CD1c-positive myeloid dendritic cell (primary cell): ENCODE measurements around the gene CFDP1.

Experiments
- DNase-seq: peaks from one replicate; pipeline ENCODE4 v3.0.0-alpha.2; 2016; ENCODE audit errors: extremely low spot score

Gene CFDP1

GRCh38 chr16:75432828-75433731 lies at the start of gene CFDP1:
CFDP1 (minus strand) TSS chr16:75433503; CDS start chr16:75433352, 151 bp downstream.
- DNase-seq = peak; percentile 98

- DNase-seq = no peak
These were observed 49.3 kb upstream of the CFDP1 start for GRCh38 chr16:75482434-75483205.

DNA sequence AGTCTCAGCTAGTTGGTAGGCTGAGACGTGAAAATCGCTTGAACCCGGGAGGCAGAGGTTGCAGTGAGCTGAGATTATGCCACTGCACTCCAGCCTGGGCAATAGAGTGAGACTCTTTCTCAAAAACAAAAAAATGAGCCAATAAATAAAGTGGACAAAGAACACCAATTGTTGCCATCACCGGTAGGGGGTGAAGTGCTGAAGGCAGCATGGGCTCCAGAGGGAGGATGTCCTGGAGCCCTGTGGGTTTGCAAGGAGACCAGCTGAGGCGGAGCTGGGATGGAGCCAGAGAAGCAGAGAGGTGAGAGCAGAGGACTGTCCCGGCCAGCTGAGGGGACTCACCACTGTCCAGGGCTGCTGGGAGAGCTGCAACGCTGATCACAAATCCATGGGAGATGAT lies 48.2 kb upstream of the CFDP1 start:
- no peak for DNase-seq

DNA sequence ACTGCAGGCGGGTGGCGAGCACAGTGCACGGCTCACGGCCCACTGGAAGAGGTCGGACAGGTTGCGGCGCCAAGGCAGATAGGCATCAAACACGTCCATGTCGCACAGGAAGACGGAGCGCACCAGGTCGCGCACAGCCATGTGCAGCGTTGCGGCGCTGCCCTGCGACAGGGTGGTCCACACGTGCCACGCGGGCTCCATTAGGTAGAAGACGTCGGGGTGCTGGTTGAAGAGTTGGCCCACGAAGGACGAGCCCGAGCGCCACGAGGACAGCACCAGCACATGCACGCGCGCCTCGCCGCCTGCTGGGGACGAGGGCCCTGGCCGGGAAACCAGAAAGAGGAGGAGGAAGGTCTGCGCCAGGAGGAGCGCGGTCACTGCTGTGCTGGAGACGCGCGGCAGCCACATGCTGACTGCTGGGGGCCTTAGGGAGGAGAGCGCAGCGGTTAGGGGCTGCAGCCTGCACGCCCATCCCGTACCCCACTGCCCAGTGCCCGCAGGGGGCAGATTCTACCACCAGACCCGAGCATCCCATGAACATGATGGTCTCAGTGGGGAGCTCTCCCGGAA lies 46.2 kb upstream of the CFDP1 start:
- DNase-seq = no peak

DNA sequence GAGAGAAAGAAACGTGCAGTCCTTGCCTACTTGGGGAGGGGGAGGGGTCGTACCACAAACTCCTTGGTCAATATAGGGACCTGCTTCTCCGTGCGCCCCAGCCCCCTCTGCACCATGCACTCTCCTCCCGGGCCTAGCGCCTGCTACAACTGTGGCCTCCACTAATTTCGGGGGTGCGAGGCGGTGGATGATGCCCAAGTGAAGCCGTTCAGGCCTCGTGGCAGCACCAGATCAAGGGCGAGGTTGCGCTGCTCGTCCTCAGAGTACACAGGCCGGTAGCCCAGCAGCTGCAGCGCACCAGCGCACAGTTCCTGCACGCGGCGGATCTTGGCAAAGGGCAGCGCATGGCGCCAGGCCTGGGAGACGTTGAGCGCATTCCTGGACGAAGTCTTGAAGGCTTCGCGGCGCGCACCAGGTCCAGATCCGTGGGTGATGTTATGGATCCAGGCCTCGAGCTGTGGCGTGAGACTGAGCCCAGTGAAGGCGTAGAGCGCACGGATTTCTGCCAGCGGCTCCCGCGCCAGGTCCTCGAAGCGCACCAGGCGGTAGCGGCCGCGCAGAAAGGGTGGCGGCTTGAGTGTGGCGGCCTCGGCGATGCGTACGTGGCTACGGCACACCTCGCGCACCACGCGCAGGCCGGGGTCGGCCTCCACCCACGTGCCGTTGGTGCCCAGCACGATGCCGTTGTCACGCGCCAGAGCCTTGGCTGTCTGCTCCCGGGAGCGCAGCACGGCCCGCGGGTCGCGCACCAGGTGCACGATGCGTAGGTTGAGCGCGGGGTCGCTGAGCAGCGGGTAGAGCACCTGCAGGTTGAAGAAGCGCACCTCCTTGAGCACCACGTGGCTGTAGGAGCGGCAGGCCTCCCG lies 45.4 kb upstream of the CFDP1 start:
- no peak for DNase-seq

DNA sequence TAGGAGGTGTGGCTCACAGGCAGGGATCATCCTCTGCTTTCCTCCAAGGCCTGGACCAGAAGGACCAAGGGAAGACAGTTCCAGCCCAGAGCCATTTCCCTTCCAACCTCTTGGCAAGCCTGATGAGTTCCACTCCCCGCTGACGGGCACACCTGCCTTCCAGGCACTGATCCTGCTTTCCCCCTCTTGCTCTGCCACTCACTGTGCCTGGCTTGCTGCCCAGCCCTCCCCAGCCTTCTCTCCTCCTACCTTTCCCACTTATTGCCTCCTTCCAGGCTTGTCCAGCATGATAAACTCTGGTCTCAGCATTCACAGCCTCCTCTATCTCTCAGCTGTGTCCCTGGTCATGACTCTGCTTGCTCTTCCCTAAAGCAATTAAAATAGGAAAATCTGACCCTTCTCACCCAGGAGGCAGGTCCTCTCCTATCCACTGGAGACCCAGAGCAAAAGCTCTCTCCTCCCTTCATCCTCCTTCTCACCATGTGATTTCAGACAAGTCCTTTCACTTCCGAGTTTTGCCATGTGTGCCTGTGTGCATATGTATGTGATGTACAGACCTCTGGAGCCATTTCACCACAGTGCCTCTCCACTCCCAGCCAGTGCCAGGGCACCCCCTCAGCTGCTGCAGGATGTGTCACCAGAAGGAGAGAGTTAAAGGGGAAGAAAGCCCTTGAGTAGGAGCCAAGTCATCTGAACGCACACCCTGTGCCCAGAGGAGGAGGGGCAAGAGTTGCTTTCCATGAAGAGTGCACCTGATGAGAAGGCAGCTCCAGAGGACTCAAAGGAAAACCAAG lies 44.6 kb upstream of the CFDP1 start:
- DNase-seq = peak; percentile 61

DNA sequence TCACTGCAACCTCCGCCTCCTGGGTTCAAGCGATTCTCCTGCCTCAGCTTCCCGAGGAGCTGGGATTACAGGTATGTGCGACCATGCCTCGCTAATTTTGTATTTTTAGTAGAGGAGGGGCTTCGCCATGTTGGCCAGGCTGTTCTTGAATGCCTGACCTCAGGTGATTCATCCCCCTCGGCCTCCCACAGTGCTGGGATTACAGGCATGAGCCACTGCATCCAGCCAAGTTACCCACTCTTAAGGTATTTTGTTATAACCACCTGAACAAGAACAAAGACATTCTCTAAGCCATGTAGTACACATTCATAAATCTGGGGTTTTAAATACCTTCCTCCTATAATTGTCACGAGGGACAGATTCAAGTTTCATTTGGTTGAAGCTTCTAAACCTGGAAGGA lies 43.5 kb upstream of the CFDP1 start:
- no peak for DNase-seq

DNA sequence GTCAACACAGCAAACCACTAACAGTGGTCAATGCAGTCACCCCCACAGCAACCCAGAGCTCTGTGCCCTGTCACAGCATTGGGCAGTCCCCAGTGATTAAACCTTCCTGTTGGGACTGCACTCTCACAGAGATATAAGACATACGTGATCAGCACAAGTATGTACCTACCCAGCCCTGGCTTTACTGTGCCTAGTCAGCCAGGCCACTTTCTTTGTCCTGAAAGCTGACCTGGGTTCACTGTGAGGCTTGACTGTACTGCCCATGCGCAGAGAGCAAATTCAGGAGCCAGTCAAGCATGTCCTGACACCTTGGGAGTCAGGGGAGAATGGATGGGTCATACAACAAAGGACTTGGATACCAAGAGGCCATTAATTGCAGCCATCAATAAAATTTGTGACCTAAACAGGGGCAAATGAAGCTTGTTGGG lies 42.1 kb upstream of the CFDP1 start:
- DNase-seq = no peak

- no peak for DNase-seq
These were observed 39.9 kb upstream of the CFDP1 start for GRCh38 chr16:75472908-75473877.

DNA sequence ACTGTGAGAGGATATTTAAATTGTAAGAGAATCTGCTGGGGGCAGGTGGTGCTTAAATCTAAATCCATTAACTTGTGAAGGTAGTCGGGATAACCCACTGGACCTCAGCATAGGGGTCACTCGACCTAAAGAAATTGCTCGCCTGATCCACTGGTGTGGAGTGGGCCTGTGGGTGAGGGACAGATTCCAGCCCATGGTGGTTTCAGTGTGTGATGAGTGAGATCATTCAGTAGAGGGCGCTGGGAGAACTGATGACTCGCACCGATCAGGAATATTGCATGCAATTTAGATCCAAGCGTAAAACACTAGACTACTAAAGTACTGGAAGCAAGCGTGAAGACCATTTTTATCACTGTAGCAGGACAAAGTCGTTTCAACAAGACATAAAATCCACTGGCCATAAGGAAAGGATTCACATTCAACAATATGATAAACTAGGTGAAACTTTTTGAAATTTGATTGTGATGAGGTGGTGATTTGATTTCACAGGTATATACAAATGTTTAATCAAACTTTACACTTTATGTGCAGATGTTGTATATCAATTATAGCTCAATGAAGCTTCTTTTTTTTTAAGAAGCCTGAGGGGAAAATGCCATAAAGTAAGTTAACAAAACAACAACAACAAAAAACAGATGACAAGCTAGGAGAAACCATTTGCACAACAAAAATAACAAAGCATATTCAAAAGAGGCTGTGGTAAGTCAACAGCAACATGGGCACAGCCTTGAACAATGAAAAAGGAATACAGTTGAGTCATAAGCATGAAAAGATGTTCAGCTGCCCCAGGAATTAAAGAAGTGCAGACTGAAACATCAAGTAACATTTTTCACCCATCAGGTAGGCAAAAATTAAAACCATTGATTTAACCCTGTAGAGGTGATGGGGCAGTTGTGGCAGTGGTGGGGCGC lies 38.7 kb upstream of the CFDP1 start:
- DNase-seq = peak; percentile 65

DNA sequence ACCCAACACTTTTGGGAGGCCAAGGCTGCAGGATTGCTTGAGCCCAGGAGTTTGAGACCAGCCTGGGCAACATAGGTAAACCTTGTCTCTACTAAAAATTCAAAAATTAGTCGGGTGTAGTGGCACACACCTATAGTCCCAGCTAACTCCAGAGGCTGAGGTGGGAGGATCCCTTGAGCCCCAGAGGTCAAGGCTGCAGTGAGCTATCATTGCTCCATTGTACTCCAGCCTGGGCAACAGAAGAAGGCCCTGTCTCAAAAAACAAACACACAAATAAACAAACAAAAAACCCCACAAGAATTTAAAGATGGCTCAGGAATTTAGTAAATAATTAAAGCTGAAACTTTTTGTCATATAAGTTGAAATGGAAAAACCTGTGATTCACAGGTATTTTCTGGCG lies 33.5 kb upstream of the CFDP1 start:
- DNase-seq = no peak

DNA sequence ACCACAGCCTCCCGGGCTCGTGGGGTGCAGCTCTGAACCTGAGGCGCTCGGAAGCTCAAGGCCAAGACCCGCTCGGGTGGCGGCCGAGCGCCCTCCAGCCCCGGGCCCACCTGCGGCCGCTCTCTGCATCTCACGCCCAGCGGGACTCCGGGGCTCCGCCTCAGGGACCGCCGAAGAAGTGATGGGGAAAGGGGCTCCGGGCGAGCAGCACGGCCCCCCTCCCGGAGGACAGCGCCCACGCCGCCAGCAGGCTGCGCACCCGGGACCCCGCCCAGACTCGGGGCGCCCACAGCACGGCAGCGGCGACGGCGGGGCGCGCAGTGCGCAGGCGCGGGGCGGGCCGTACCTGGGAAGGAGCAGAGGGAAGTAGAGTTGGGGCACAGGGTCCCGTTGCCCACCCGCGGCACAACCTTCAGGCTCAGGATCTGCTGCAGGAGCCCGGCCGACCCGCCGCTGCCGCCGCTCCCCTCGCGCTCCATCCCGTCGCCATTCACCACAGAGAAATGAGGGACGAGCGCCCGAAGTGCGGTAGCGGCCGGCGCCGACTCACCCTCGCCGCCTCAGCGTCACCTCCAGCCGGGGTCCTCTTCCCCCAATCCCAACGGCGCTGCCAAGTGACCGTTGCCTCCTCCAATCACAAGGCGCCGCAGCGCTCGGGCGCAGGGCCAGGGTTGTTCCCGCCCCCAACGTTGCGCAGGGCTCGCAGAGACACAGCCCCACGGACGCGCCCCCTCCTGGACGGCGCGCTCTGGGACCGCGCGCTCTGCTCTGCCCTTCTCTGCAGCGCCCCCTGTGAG lies 31.0 kb upstream of the CFDP1 start, which contains the start of gene TMEM170A:
TMEM170A (minus strand) TSS at position 568 of the 797 bp plus-strand sequence; CDS start at position 479, 89 bp downstream.
- peak; percentile 100 for DNase-seq

GRCh38 chr16:75463389-75464121 lies 30.3 kb upstream of the CFDP1 start:
- peak; percentile 8 for DNase-seq

- DNase-seq = peak; percentile 33
These were observed 29.5 kb upstream of the CFDP1 start for GRCh38 chr16:75462806-75463205.

DNA sequence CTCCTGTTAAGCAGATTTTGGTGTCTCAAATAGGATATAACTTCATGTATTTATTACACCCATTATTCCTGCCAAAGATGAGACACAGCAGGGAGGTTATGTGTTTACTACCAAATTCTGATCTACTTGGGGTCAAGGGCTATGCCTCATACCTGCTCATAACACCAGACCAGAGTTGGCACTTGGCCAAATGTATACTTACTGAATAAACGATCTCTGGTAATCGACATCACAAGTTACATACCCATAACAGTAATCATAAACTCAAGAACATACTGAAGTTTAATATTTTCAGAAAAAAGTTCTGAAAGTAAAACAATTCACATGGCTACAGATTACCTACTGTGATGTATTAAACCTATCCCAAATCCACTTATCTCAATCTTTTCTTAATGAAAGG lies 28.3 kb upstream of the CFDP1 start:
- DNase-seq = no peak

DNA sequence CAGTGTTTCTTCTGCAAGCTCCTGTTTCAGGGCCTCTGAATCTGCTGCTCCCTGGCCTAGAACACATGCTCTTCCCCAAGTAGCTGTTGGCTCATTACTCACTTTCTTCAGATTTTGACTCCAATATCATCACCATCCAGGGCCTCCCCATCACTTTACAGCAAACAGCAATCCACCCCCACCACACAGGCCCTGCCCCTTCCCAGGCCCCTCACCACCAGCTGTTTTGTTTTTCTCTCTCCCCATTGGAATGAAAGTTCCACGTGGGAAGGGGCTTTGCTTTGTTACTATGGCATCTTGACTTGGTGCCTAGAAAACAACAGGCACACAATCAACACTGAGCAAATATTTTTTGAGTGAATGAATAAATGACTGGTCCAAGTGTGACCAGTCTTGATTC lies 27.1 kb upstream of the CFDP1 start:
- no peak for DNase-seq

DNA sequence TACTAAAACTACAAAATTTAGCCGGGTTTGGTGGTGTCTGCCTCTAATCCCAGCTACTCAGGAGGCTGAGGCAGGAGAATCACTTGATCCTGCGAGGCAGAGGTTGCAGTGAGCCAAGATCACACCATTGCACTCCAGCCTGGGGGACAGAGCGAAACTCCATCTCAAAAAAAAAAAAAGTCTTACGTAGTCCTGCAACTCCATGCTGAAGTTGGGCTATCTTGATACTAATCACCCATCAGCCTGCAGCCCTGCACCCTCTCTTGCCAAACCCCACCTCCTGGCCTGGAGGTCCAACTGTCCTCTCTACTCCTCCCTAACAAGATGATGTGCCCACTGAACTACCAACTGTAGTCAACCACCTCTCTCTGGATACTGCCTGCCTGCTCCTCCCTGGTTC lies 26.4 kb upstream of the CFDP1 start:
- DNase-seq = no peak
